ENCODE measurements around the gene CNOT6L. TPM values are rescaled to one million over a fixed set of nuclear protein-coding genes. Genes with fewer than 3 reads are reported as not detected.
A peak's percentile ranks its signal among the peaks of the same experiment; 100 is the strongest.

Gene CNOT6L
- total and polyA plus RNA-seq, 2 experiments from 2014 or later, result 6.5 to 10.6 TPM

GRCh38 chr4:77676842-77677241, 142.3 kb downstream of the CNOT6L start:
- Histone ChIP-seq H3K9me3 (ENCODE audit: low read depth) (no peaks in the 10 kb centered on the region), H3K4me3 (no peak overlapping the region), H3K4me1 (ENCODE audit: low read depth) (no peaks in the 10 kb centered on the region), H3K36me3 (no peaks in the 10 kb centered on the region), H3K27ac (no peak overlapping the region), H3K27me3 (no peaks in the 10 kb centered on the region)
- DNase-seq (ENCODE audit: low read depth in 1 of 2, low spot score in 1 of 2), result no peak
- TF ChIP-seq CTCF (IDR thresholded peaks at IDR 0.05; ENCODE audit: low read depth, low read length), result no peak

- H3K4me3 ChIP-seq, result no peak overlapping the region
Measured at GRCh38 chr4:77671051-77671450, 148.1 kb downstream of the CNOT6L start.

GRCh38 chr4:77669946-77670590, 149.1 kb downstream of the CNOT6L start:
- TF ChIP-seq CTCF (IDR thresholded peaks at IDR 0.05; ENCODE audit: low read depth, low read length), result no peak
- H3K4me3 ChIP-seq, result no peak overlapping the region

More at GRCh38 chr4:77671051-77671450, 148.1 kb downstream of the CNOT6L start:
- Histone ChIP-seq H3K27ac (no peak overlapping the region), H3K4me1 (ENCODE audit: low read depth) (no peaks in the 10 kb centered on the region), H3K27me3 (no peaks in the 10 kb centered on the region), H3K9me3 (ENCODE audit: low read depth) (no peaks in the 10 kb centered on the region), H3K36me3 (no peaks in the 10 kb centered on the region)
- no peak for TF ChIP-seq CTCF (IDR thresholded peaks at IDR 0.05; ENCODE audit: low read depth, low read length)
- no peak for DNase-seq (ENCODE audit: low read depth in 1 of 2, low spot score in 1 of 2)

GRCh38 chr4:77665381-77666069, 153.6 kb downstream of the CNOT6L start:
- no peak overlapping the region for H3K27ac ChIP-seq
- no peak for TF ChIP-seq CTCF (IDR thresholded peaks at IDR 0.05; ENCODE audit: low read depth, low read length)
- no peaks in the 10 kb centered on the region for H3K9me3 ChIP-seq (ENCODE audit: low read depth)
- H3K36me3 ChIP-seq, result no peaks in the 10 kb centered on the region
- no peaks in the 10 kb centered on the region for H3K4me1 ChIP-seq (ENCODE audit: low read depth)
- no peak overlapping the region for H3K4me3 ChIP-seq
- H3K27me3 ChIP-seq, result no peaks in the 10 kb centered on the region
- DNase-seq (ENCODE audit: low read depth in 1 of 2, low spot score in 1 of 2), result no peak

More at GRCh38 chr4:77669946-77670590, 149.1 kb downstream of the CNOT6L start:
- Histone ChIP-seq H3K27me3 (no peaks in the 10 kb centered on the region), H3K36me3 (no peaks in the 10 kb centered on the region), H3K4me1 (ENCODE audit: low read depth) (no peaks in the 10 kb centered on the region), H3K27ac (no peak overlapping the region), H3K9me3 (ENCODE audit: low read depth) (no peaks in the 10 kb centered on the region)
- peak in 1 of 2 donors; percentile 4 for DNase-seq (ENCODE audit: low read depth in 1 of 2, low spot score in 1 of 2)

Other genes with a start within 250 kb of the CNOT6L start
- not detected in 2 replicates for gene CXCL13, start 213.5 kb downstream of the CNOT6L start, total RNA-seq
- gene CXCL13, start 213.5 kb downstream of the CNOT6L start, polyA plus RNA-seq, result not detected in 2 replicates
- gene MRPL1, start 43.5 kb upstream of the CNOT6L start, total RNA-seq, result 18.2 and 21.2 TPM in 2 replicates
- 17.1 and 30.9 TPM in 2 replicates for gene MRPL1, start 43.5 kb upstream of the CNOT6L start, polyA plus RNA-seq
- gene FRAS1, start 238.0 kb upstream of the CNOT6L start, total RNA-seq, result 13.8 and 20.4 TPM in 2 replicates
- gene FRAS1, start 238.0 kb upstream of the CNOT6L start, polyA plus RNA-seq, result 4.4 and 8.0 TPM in 2 replicates